ENCODE data around the gene ADAMTS9. TPM values are rescaled to one million over a fixed set of nuclear protein-coding genes. Genes with fewer than 3 reads are reported as not detected.
"Not testable (repeated sequence)": the region's sequence is repeated elsewhere in the genome, so short reads cannot be mapped to it uniquely, and the experiment has no call there.

ADAMTS9 gene
- total RNA-seq, 1 donor from 2014 or later: 132 TPM

DNA sequence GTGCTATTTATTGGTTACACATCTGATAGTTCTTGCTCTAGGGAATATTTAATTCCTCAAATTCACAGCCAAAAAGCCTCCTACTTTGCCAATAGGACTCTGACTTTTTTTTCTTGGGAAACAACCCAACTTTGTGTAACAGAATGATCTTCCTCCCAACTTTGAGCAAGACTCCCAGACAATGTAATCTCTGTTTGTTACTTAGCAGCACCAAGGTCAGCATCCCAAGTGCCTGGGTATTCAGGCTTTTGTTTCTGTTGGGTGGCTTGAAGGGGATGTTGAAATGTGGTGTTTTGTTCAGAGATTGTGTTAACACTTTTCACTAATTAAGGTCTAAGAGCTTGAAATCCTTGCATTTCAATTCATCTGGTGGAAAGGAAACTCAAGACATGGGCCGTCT lies 115.8 kb downstream of the ADAMTS9 start:
- DNase-seq: no peak

DNA sequence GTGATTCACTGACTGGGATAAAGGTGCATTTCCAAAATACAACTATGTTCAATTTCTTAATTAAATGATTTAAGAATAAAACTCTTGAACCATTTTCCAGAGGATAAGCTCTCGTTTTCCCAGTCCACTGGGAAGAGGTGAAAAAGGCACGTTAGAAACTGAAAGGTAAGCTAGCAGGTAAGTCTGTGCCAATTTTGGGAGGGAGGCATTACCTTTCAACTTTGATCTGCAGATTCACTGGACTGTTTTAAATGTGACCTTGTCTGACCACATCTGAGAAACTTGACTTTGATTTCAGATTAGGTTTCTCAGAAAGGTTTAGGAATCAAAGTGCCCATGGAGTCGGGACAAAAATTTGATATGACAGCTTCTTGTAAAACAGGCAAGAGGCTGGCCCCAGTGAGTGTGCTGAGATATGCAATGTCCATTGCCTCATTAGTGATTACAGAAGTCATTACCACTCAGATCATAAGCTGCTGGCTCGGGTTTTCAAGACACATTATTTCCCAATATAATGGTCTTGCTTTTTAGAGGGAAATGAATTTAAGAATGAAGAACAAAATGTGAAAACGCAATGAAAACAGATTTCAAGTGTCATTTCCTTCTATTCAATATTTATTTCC lies 118.8 kb downstream of the ADAMTS9 start:
- DNase-seq: no peak

- DNase-seq: no peak
Measured at GRCh38 chr3:64566859-64567258, 120.9 kb downstream of the ADAMTS9 start.

DNA sequence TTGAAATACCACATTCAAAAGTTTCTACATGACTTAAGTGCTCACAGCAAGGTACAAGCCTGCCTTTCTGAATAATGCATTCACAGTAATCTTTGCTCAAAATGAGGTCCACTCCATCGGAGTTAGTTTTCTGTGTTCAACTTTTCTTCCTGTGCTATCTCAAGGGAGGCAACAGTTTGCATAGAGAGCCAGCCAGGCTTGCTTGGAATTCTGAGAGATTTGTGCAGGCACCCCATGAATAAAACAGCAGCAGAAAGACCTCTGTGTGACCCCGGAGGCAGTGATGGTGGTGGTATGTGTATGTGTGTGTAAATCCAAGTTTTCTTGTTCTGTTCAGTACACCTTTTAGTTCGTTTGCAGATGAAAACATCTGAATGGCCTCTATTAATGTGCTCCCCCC lies 124.0 kb downstream of the ADAMTS9 start:
- no peak for DNase-seq

- no peak for DNase-seq
Measured at GRCh38 chr3:64561868-64562267, 125.9 kb downstream of the ADAMTS9 start.

DNA sequence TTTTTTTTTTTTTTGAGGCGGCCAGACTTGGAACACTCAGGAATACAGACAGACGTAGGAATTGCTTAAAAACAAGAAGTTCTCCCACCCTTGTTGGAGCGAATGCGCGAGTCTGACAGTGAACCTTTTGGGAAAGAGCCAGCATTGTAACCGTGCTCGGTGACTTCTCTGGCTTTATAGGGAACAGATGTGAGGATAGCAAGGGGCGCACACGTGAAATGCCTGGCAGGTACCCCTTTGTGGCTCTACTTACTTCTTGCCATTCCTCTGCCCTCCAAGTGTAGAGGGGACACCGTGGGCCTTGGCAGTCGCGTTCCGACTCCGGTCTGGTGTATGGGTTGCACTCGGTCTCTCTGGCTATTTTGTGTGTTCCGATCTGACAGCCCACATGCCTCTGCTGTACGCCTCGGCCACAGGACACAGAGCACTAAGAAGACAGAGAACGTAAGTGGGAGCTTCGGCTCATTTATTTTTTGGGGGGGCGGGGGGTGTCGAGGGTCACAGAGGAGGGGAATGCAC lies 126.4 kb downstream of the ADAMTS9 start:
- peak; percentile 48 for DNase-seq

GRCh38 chr3:64560791-64561190 lies 127.0 kb downstream of the ADAMTS9 start:
- DNase-seq: no peak

DNA sequence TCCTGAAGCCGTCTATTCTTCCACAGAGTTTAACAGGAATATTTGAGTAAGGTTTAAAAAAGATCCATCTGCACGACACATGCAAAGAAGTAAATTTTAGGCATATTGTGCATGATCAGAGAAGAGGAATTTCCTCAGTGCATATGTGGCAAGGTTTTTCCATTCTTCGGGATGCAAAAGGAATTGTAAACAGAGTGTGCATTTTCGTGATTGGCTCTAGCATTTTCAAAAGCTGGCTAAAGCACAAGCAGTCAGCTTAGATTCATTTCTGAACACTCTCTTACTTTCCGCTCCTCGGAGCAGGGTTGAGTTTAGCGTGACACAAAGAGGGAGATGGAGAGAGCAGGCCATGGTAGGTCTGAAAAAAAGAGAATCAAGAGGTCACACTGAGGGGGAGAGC lies 128.2 kb downstream of the ADAMTS9 start:
- DNase-seq: peak; percentile 97

- no peak for DNase-seq
Measured at GRCh38 chr3:64556046-64556445, 131.8 kb downstream of the ADAMTS9 start.

GRCh38 chr3:64555351-64555750 lies 132.4 kb downstream of the ADAMTS9 start:
- no peak for DNase-seq

DNA sequence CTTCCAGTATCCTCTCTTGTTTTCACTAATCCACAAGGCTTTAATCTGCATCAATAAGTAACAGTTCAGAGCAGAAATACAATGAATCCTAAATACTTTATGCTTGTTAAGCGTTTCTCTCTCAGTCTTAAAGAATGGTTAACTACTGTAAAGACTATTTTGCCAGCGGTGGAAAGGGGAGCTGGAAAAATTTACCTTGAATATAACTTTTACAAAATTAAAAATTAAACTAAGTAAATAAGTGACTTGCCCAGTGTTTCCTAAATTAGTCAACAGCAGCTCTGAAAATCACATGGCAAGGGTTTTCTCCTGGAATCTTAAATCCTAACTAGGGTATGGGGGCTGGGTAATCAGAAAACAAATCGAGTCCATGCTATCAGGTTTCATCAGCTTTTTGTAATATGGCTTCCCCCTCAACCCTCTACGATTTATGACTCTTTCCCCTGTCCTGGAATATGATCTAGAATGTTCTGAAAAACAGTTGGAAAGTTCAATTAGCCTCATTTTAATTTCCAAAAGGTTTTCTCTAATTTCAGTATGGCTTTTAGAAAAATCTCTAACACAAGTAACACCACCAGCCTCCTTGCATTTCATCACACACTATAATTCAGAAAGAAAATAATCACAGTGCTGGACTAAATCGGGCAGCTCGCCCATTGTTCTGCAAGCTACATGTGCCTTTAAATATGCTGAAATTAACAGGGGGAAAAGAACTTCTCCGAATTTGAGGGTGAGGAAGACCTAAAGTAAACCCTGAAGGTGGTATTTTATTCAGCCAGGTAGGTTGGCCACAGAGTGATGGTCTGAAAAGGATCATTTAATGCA lies 133.5 kb downstream of the ADAMTS9 start:
- DNase-seq: no peak

- DNase-seq: no peak
Measured at GRCh38 chr3:64552966-64553365, 134.8 kb downstream of the ADAMTS9 start.

GRCh38 chr3:64552160-64552559 lies 135.6 kb downstream of the ADAMTS9 start:
- DNase-seq: no peak

- no peak for DNase-seq
Measured at GRCh38 chr3:64551697-64552096, 136.1 kb downstream of the ADAMTS9 start.

DNA sequence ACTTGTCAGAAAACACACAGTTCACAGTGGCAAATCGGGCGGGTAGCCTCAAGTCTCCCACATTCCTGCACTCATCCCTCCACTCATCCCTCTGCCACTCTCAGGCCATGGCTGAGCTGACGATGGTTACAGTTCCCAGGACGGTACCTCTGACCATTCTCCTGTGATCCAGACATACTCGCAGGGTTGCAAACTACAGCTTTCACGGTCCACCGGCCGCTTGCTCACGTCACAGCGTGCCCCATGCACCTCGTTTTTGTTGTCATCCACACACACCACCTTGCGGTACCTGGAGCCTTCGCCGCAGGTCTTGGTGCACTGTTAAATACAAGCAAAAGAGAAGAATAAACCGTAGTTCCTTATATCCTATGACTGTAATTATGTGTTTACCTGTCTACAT lies 137.1 kb downstream of the ADAMTS9 start:
- no peak for DNase-seq

DNA sequence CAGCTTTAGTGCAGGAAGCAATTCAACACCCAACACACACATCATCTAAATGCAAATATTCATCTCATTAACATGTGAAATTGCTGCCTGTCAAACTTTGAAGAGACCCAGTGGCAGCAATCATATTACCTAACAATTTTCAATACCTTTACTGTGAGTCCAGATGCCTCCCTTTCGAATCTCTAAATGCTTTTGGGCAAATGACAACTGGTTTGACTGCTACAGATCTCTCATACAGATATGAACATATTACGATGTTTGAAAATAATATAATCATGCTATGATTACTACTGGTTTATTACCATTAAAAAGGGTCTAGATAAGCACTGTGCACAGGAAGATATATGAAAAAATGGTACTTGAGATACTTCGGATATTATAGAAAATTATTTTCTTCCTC lies 137.9 kb downstream of the ADAMTS9 start:
- no peak for DNase-seq

- peak; percentile 83 for DNase-seq
Measured at GRCh38 chr3:64548200-64548889, 139.5 kb downstream of the ADAMTS9 start.

GRCh38 chr3:64546856-64547255 lies 140.9 kb downstream of the ADAMTS9 start:
- no peak for DNase-seq

GRCh38 chr3:64545239-64545638 lies 142.6 kb downstream of the ADAMTS9 start:
- not testable (repeated sequence) for DNase-seq

- no peak for DNase-seq
Measured at GRCh38 chr3:64541803-64542202, 146.0 kb downstream of the ADAMTS9 start.

GRCh38 chr3:64539451-64540196 lies 148.2 kb downstream of the ADAMTS9 start:
- peak; percentile 95 for DNase-seq

GRCh38 chr3:64536166-64536565 lies 151.6 kb downstream of the ADAMTS9 start:
- DNase-seq: no peak

Measured in skin of body (tissue), 2 donors.